Natural killer cell (primary cell): ENCODE data around the gene RAB3C. TPM values are rescaled to one million over a fixed set of nuclear protein-coding genes. Genes with fewer than 3 reads are reported as not detected.

Source experiments
- ATAC-seq, 3 donors: fragments of 150-1000 bp in 2 of 3; fragments of 200-7000 bp in 1 of 3; cut with Tn5 transposase; 1 replicate in 1 of 3; 2 replicates in 2 of 3; pipeline ENCODE4 v1.10.0; 2021; ENCODE audit warnings: mild to moderate bottlenecking in 2 of 3, moderate library complexity in 2 of 3
- DNase-seq, 2 donors: peaks; one replicate each; pipeline versions ENCODE4 v3.0.0 to v3.0.0-alpha.2; 2013 to 2021; ENCODE audit warnings: mixed read lengths in 1 of 2
- H3K27ac ChIP-seq: one replicate; pipeline ENCODE4 v1.5.1; 2013; ENCODE audit warnings: mild to moderate bottlenecking, low read length
- H3K27me3 ChIP-seq: one replicate; pipeline ENCODE4 v1.6.1; 2013; ENCODE audit warnings: low read length; ENCODE audit not compliant: control insufficient read depth, insufficient read depth
- H3K36me3 ChIP-seq: one replicate; pipeline ENCODE4 v1.6.1; 2013; ENCODE audit warnings: low read length; ENCODE audit not compliant: control insufficient read depth, insufficient read depth
- H3K4me1 ChIP-seq: one replicate; pipeline ENCODE4 v1.6.1; 2013; ENCODE audit warnings: low read length; ENCODE audit not compliant: control insufficient read depth, insufficient read depth
- H3K4me3 ChIP-seq: one replicate; pipeline ENCODE4 v1.5.1; 2013; ENCODE audit warnings: low read length
- H3K9me3 ChIP-seq: one replicate; pipeline ENCODE4 v1.6.1; 2013; ENCODE audit warnings: low read length; ENCODE audit not compliant: control insufficient read depth, insufficient read depth
- H3K27ac Mint-ChIP-seq, 2 donors: one replicate each; pipeline ENCODE4 v1.8.0; 2022; ENCODE audit warnings: mild to moderate bottlenecking in 2 of 2, mixed read lengths in 2 of 2, moderate library complexity in 1 of 2
- H3K27me3 Mint-ChIP-seq, 2 donors: one replicate each; pipeline ENCODE4 v1.8.0; 2022; ENCODE audit warnings: low read depth in 2 of 2, mixed read lengths in 2 of 2
- H3K36me3 Mint-ChIP-seq: one replicate; pipeline ENCODE4 v1.8.0; 2022; ENCODE audit warnings: mixed read lengths
- H3K4me1 Mint-ChIP-seq, 2 donors: one replicate each; pipeline ENCODE4 v1.8.0; 2022; ENCODE audit warnings: mixed read lengths in 2 of 2
- H3K4me3 Mint-ChIP-seq: one replicate; pipeline ENCODE4 v1.8.0; 2022; ENCODE audit warnings: mild to moderate bottlenecking, moderate library complexity, mixed read lengths
- H3K9me3 Mint-ChIP-seq, 2 donors: one replicate each; pipeline ENCODE4 v1.8.0; 2022; ENCODE audit warnings: mixed read lengths in 2 of 2
- WGBS: methylation state at CpG from one replicate; pipeline ENCODE4 v1.1.7; 2013; ENCODE audit warnings: missing lambda C conversion rate; ENCODE audit not compliant: insufficient coverage; 5-methylcytosine and 5-hydroxymethylcytosine counted together
- intact Hi-C: fragments of 100-400 bp; cut with micrococcal nuclease; formaldehyde crosslinking; loops from one replicate; pipeline ENCODE4 v1.14.2; 2022
- total RNA-seq, 4 donors: library from RNA; stranded (reverse); fragments of 120-200 nt in 1 of 4; gene quantifications; one replicate each; pipeline versions ENCODE4 v1.2.3 to v1.2.4, GENCODE V29; 2013 to 2022
- TF ChIP-seq, protein P1 (sequence below): fragments of 200-600 bp; IDR thresholded peaks from one replicate; pipeline ENCODE4 v1.8.0; 2022; ENCODE audit warnings: antibody characterized with exemption

RAB3C gene
- total RNA-seq, 3 donors from 2014 or later (not counting 1 experiment from before 2014, with no cell fraction given), result 0.05 TPM; not detected in 2

DNA sequence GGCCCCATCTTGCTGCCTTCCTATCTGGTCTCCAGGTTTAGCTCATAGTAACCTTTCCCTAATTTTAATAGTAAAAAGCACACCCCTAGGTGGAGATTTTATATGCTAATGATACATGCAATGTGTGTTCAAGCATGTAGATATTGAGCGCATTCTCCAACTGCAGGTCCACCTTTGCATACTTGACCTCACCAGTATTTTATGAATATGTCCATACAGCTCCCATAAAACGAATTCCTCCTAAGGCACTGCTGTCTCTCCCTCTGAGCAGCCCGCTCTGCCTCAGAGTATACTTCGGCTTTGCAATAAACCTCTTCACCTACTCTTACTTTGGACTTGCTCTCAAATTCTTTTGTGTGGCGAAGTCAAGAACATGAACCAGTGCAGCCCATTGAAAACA, 153.3 kb downstream of the RAB3C start:
- Histone ChIP-seq H3K27me3 (no peaks in the 10 kb centered on the region), H3K27ac (no peak overlapping the region), H3K4me3 (no peak overlapping the region), H3K4me1 (no peaks in the 10 kb centered on the region), H3K9me3 (no peaks in the 10 kb centered on the region), H3K36me3 (no peaks in the 10 kb centered on the region)
- Mint-ChIP-seq H3K4me3 (no peak overlapping the region), H3K4me1 (no peaks in the 10 kb centered on the region), H3K36me3 (no peaks in the 10 kb centered on the region), H3K9me3 (no peaks in the 10 kb centered on the region), H3K27me3 (no peaks in the 10 kb centered on the region), H3K27ac (no peak overlapping the region)
- TF ChIP-seq, protein P1, sequence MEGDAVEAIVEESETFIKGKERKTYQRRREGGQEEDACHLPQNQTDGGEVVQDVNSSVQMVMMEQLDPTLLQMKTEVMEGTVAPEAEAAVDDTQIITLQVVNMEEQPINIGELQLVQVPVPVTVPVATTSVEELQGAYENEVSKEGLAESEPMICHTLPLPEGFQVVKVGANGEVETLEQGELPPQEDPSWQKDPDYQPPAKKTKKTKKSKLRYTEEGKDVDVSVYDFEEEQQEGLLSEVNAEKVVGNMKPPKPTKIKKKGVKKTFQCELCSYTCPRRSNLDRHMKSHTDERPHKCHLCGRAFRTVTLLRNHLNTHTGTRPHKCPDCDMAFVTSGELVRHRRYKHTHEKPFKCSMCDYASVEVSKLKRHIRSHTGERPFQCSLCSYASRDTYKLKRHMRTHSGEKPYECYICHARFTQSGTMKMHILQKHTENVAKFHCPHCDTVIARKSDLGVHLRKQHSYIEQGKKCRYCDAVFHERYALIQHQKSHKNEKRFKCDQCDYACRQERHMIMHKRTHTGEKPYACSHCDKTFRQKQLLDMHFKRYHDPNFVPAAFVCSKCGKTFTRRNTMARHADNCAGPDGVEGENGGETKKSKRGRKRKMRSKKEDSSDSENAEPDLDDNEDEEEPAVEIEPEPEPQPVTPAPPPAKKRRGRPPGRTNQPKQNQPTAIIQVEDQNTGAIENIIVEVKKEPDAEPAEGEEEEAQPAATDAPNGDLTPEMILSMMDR, result no peak
- WGBS, result 89% methylated on average over 5 of the region's 5 CpGs
- DNase-seq (no peak), ATAC-seq (no peak)
- intact Hi-C loops, result no loop called here

DNA sequence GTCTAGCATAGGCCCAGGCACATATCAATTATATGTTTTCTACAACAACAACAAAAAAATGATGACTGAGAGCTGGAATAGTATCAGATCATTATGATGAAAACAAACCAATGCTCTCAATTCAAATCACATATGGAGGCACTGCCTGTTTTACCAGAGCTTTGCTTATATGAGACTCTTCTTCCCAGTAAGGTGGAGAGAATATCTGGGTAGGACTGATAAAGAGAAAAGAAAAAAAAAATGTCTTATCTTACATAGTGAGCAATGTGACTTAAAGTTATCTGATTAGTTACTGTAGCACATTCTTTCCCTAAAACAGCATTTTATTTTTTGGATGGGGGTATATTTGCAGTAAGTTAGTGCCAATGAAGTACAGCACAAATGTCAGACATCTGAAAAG, 154.8 kb downstream of the RAB3C start:
- no peaks in the 10 kb centered on the region for H3K4me1 Mint-ChIP-seq
- no peaks in the 10 kb centered on the region for H3K36me3 ChIP-seq
- no peaks in the 10 kb centered on the region for H3K4me1 ChIP-seq
- H3K9me3 Mint-ChIP-seq, result no peaks in the 10 kb centered on the region
- H3K27me3 ChIP-seq, result no peaks in the 10 kb centered on the region
- H3K27ac Mint-ChIP-seq, result no peak overlapping the region
- DNase-seq (no peak), ATAC-seq (no peak)
- no peak overlapping the region for H3K4me3 Mint-ChIP-seq
- no peaks in the 10 kb centered on the region for H3K27me3 Mint-ChIP-seq
- H3K36me3 Mint-ChIP-seq, result no peaks in the 10 kb centered on the region
- H3K4me3 ChIP-seq, result no peak overlapping the region
- H3K27ac ChIP-seq, result no peak overlapping the region
- intact Hi-C loops, result no loop called here
- H3K9me3 ChIP-seq, result no peaks in the 10 kb centered on the region
- TF ChIP-seq, protein P1, result no peak

- Histone ChIP-seq H3K9me3 (no peaks in the 10 kb centered on the region), H3K4me1 (no peaks in the 10 kb centered on the region), H3K36me3 (no peaks in the 10 kb centered on the region), H3K27ac (no peak overlapping the region), H3K4me3 (no peak overlapping the region), H3K27me3 (no peaks in the 10 kb centered on the region)
- H3K4me3 Mint-ChIP-seq, result no peak overlapping the region
- TF ChIP-seq, protein P1, result no peak
- ATAC-seq (no peak), DNase-seq (no peak)
- H3K27me3 Mint-ChIP-seq, result no peaks in the 10 kb centered on the region
- H3K36me3 Mint-ChIP-seq, result no peaks in the 10 kb centered on the region
- intact Hi-C loops, result no loop called here
- no peak overlapping the region for H3K27ac Mint-ChIP-seq
- no peaks in the 10 kb centered on the region for H3K9me3 Mint-ChIP-seq
- 92% methylated on average over 2 of the region's 2 CpGs for WGBS
- no peaks in the 10 kb centered on the region for H3K4me1 Mint-ChIP-seq
These were observed 155.5 kb downstream of the RAB3C start for GRCh38 chr5:58738336-58738735.

- intact Hi-C loops, result no loop called here
- 86% methylated on average over 2 of the region's 2 CpGs for WGBS
- Mint-ChIP-seq H3K4me3 (no peak overlapping the region), H3K4me1 (no peaks in the 10 kb centered on the region), H3K36me3 (no peaks in the 10 kb centered on the region), H3K27ac (no peak overlapping the region), H3K27me3 (no peaks in the 10 kb centered on the region), H3K9me3 (no peaks in the 10 kb centered on the region)
- no peaks in the 10 kb centered on the region for H3K9me3 ChIP-seq
- no peaks in the 10 kb centered on the region for H3K36me3 ChIP-seq
- H3K4me3 ChIP-seq, result no peak overlapping the region
- DNase-seq (no peak), ATAC-seq (no peak)
- TF ChIP-seq, protein P1, result no peak
- H3K27me3 ChIP-seq, result no peaks in the 10 kb centered on the region
- H3K27ac ChIP-seq, result no peak overlapping the region
- H3K4me1 ChIP-seq, result no peaks in the 10 kb centered on the region
These were observed 156.2 kb downstream of the RAB3C start for GRCh38 chr5:58739051-58739450.
